Hindlimb muscle (tissue), 1 donor: ENCODE measurements around the gene SLC48A1. TPM values are rescaled to one million over a fixed set of nuclear protein-coding genes. Genes with fewer than 3 reads are reported as not detected.

Experiments used
- DNase-seq: peaks from one replicate; pipeline ENCODE4 v3.0.0-alpha.2; 2013
- polyA plus RNA-seq: library from polyadenylated mRNA; unstranded; fragments of 120-200 nt; gene quantifications from one replicate; pipeline ENCODE4 v1.2.1, GENCODE V29; 2013; ENCODE audit not compliant: insufficient read length

The SLC48A1 gene
- polyA plus RNA-seq, 1 donor = 13.7 TPM

GRCh38 chr12:47828976-47829482 lies 56.0 kb downstream of the SLC48A1 start:
- DNase-seq = peak; percentile 64

- no peak for DNase-seq
Measured at GRCh38 chr12:47829584-47829983, 56.5 kb downstream of the SLC48A1 start.

Other genes starting within 250 kb of the SLC48A1 start
- gene RPAP3, start 67.2 kb upstream of the SLC48A1 start, polyA plus RNA-seq = 24.2 TPM
- 0.35 TPM for gene ENDOU, start 47.7 kb upstream of the SLC48A1 start, polyA plus RNA-seq
- 14.0 TPM for gene RAPGEF3, start 14.4 kb upstream of the SLC48A1 start, polyA plus RNA-seq
- 67.2 TPM for gene HDAC7, start 46.7 kb downstream of the SLC48A1 start, polyA plus RNA-seq
- 0.75 TPM for gene VDR, start 131.8 kb downstream of the SLC48A1 start, polyA plus RNA-seq
- 45.8 TPM for gene TMEM106C, start 190.4 kb downstream of the SLC48A1 start, polyA plus RNA-seq
- gene COL2A1, start 231.2 kb downstream of the SLC48A1 start, polyA plus RNA-seq = 6.6 TPM